Activated T-helper 2 cell treated with anti-CD3 and anti-CD28 coated beads, Interferon-gamma antibody, Interleukin-2, Interleukin-4, amounts not matched to agents 10 μg/mL and 5 μg/mL and 100 μg/mL, durations not matched to agents 14 hours and 24 hours and 36 hours (primary cell): ENCODE data around the gene PDE4B. TPM values are rescaled to one million over a fixed set of nuclear protein-coding genes. Genes with fewer than 3 reads are reported as not detected.

ENCODE experiments used
- DNase-seq: peaks from one replicate; pipeline ENCODE4 v3.0.0; 2021; ENCODE audit warnings: low spot score
- H3K27ac Mint-ChIP-seq: one replicate; pipeline ENCODE4 v1.8.0; 2021; ENCODE audit warnings: mixed read lengths
- H3K27me3 Mint-ChIP-seq: one replicate; pipeline ENCODE4 v1.8.0; 2021; ENCODE audit warnings: low read depth, mixed read lengths
- H3K36me3 Mint-ChIP-seq: one replicate; pipeline ENCODE4 v1.8.0; 2021; ENCODE audit warnings: low read depth, mixed read lengths
- H3K4me1 Mint-ChIP-seq: one replicate; pipeline ENCODE4 v1.8.0; 2021; ENCODE audit warnings: low read depth, mixed read lengths
- H3K4me3 Mint-ChIP-seq: one replicate; pipeline ENCODE4 v1.8.0; 2021; ENCODE audit warnings: low read depth, mild to moderate bottlenecking, moderate library complexity, mixed read lengths
- H3K9me3 Mint-ChIP-seq: one replicate; pipeline ENCODE4 v1.8.0; 2021; ENCODE audit warnings: mixed read lengths
- intact Hi-C: fragments of 100-400 bp; cut with micrococcal nuclease; formaldehyde crosslinking; loops from one replicate; pipeline ENCODE4 v1.15.1; 2023
- total RNA-seq: library from RNA; stranded (reverse); gene quantifications from 2 replicates; pipeline ENCODE4 v1.2.3, GENCODE V29; 2022

The PDE4B gene
- total RNA-seq, 1 donor from 2014 or later, result 14.0 TPM

DNA sequence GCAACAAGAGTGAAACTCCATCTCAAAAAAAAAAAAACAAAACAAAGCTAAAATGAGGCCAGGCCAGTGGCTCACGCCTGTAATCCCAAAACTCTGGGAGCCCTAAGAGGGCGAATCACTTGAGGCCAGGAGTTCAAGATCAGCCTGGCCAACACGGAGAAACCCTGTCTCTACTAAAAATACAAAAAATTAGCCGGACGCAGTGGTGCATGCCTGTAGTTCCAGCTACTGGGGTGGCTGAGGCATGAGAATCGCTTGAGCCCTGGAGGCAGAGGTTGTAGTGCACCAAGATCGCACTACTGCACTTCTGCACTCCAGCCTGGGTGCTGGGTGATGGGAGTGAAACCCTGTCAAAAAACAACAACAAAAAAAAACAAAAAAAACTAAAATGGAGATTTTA, 550.0 kb downstream of the PDE4B start:
- Mint-ChIP-seq H3K27me3 (no peaks in the 10 kb centered on the region), H3K27ac (no peak overlapping the region), H3K36me3 (peaks cover 57% of the 10 kb centered on the region), H3K4me1 (peaks cover 46% of the 10 kb centered on the region), H3K4me3 (no peak overlapping the region), H3K9me3 (peaks cover 4% of the 10 kb centered on the region)
- no peak for DNase-seq
- intact Hi-C loops, result no loop called here

DNA sequence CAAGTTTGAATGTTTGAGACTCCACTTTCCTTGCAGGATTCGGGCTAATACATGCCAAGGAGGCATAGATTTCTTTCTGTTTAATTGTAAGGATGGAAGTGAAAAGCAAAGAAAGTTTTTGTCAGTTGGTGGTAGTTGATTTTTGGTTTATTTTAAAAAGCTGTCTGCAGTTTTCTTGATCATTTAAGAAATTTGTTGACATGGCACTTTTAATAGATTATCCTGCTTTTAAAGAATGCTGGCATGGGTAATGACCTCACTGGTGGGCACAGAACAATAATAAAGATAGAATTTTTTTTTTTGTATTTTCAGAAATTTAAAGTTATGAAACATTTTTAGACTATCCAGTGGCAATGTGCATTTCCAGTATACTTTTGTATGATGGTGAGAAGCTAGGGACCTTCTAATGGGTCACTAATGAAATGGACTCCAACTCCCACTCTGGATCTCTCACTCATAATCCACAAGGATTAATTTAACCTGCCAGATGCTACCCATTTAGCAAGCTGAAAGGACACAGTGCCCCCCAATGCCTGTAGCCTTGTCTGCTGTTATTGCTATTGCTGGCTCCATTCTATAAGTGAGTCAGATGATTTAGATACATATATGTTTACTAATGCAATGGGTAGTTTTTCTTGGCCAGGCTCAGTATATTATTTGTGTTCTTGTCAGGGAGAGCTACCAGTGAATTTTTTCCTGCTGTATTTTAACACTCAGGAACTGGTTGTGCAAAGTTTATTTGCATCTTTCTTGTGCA, 551.1 kb downstream of the PDE4B start:
- Mint-ChIP-seq H3K4me3 (no peak overlapping the region), H3K4me1 (peaks cover 51% of the 10 kb centered on the region), H3K27ac (no peak overlapping the region), H3K27me3 (no peaks in the 10 kb centered on the region), H3K9me3 (peaks cover 4% of the 10 kb centered on the region), H3K36me3 (peaks cover 50% of the 10 kb centered on the region)
- no peak for DNase-seq
- intact Hi-C loops, result no loop called here

DNA sequence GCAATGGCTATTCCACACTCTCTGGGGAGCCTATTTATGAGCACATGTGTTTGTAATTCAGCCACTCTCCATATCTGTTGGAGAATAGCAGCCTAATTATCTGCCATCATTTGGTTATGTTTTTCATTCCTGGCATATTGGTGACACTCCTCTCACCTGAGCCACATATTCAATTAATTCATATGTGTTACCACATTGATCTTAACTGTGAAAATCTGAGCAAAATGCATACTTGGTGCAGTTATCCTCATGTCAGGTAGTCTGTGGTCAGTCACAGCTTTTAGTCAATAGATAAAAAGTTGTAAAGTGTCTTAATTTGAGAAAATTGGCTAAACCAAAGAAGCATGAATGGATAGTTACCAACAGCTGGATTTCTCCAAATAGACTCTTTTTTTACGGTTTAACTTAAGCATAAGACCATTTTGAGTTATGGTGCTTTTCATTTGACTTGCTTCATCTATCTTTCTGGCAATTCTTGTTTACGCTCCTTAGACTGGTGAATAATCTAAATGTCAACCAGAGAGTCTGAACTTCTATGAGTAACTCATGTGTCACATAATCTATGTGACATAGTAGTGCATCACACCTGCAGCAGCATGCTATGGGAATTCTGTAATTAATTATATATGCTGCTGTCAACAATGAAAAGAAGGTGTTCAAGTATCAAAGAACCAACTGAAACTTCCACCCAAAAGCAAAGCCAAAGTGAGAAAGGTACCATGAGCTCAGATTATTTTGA, 553.5 kb downstream of the PDE4B start:
- intact Hi-C loops, result no loop called here
- Mint-ChIP-seq H3K27ac (peak overlapping the region; percentile 54), H3K4me1 (peaks cover 66% of the 10 kb centered on the region), H3K36me3 (peaks cover 44% of the 10 kb centered on the region), H3K4me3 (no peak overlapping the region), H3K27me3 (no peaks in the 10 kb centered on the region), H3K9me3 (peaks cover 4% of the 10 kb centered on the region)
- no peak for DNase-seq

DNA sequence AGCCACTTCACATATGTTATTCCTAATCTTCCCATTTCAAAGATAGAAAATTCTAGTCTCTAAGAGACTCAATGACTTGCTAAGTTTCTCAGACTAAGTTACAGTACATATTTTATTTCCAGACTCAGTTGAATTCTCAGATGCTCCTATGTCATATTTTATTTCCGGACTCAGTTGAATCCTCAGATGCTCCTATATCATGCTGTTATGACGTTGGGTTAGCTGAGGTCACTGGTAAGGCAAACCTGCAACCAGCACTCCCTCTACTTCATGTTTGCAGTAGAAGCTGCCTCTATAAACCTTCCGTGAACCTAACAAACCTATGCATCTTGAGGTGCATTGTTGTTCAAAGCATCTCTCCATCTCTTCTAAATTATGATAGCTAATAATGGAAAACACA, 554.2 kb downstream of the PDE4B start:
- Mint-ChIP-seq H3K27ac (peak overlapping the region; percentile 54), H3K9me3 (peaks cover 4% of the 10 kb centered on the region), H3K4me3 (no peak overlapping the region), H3K36me3 (peaks cover 41% of the 10 kb centered on the region), H3K4me1 (peaks cover 66% of the 10 kb centered on the region), H3K27me3 (no peaks in the 10 kb centered on the region)
- intact Hi-C loops, result no loop called here
- no peak for DNase-seq

DNA sequence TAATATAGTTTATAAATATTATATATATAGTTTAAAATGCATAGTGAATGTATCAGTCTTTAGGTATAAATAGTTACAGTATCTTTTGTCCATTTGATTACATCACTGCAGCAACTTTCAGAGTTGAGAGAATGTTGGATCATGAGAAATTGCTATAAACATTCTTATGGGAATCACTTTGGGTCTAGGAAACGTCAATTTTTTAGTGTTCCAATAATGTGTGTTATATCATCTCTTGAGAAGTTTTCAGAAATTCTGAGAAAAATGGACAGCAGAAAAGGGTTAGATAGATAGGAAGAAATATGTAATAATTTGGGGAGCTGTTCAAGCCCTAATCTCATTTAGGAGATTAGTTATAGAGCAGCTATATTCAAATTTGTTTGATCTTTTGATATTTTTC, 556.1 kb downstream of the PDE4B start:
- DNase-seq, result no peak
- Mint-ChIP-seq H3K27me3 (no peaks in the 10 kb centered on the region), H3K27ac (no peak overlapping the region), H3K4me3 (no peak overlapping the region), H3K36me3 (peaks cover 50% of the 10 kb centered on the region), H3K9me3 (peaks cover 4% of the 10 kb centered on the region), H3K4me1 (peaks cover 72% of the 10 kb centered on the region)
- intact Hi-C loops, result no loop called here

DNA sequence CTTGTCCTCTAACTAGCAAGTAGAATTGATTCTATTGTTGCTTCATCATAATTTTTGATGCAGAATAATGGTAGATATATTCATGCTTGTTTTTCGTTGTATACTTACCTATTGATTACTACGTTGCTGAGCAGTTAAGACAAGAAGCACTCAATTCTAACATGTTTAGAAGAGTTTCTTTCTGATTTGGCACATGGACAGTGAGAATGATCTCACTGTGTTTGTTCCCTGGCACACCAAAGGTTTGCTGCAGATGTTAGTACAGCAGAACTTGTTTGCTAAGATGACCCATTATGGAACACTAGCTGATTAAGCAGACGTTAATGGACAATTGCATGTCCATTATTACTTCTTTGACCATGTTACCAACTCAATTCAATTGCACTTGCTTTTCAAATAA, 556.5 kb downstream of the PDE4B start:
- peak overlapping the region; percentile 72 for H3K27ac Mint-ChIP-seq
- DNase-seq, result no peak
- H3K36me3 Mint-ChIP-seq, result peaks cover 50% of the 10 kb centered on the region
- H3K9me3 Mint-ChIP-seq, result peaks cover 4% of the 10 kb centered on the region
- peak overlapping the region; percentile 42 for H3K4me3 Mint-ChIP-seq
- intact Hi-C loops, result no loop called here
- peaks cover 72% of the 10 kb centered on the region for H3K4me1 Mint-ChIP-seq
- H3K27me3 Mint-ChIP-seq, result no peaks in the 10 kb centered on the region

DNA sequence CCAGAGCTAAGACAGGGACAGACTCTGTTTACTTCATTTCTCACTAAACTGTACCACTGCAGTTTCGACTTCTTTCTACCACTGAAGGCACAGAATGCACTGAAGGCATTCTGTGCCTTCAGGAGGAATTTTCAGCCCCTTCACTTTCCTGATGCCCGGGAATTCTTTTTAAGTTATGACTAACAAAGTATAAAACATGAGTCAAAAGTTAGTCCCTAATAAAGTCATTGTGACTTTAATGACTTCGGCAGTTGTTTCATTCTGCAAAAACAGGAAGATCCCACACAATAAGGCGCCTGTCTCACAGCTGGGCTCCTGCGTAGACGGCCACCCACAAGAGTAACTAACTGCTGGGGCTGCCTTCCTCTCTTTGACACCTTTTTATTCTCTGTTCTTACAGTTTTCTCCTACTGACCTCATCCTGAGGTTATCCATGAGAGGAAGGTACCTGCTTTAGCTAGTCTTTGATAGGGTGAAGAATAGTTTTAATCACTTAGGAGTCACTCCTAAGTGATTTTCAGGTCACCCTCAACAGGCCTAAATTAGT, 557.4 kb downstream of the PDE4B start:
- peaks cover 49% of the 10 kb centered on the region for H3K36me3 Mint-ChIP-seq
- H3K9me3 Mint-ChIP-seq, result peaks cover 4% of the 10 kb centered on the region
- H3K27me3 Mint-ChIP-seq, result no peaks in the 10 kb centered on the region
- peak overlapping the region; percentile 72 for H3K27ac Mint-ChIP-seq
- H3K4me1 Mint-ChIP-seq, result peaks cover 68% of the 10 kb centered on the region
- intact Hi-C loops, result loop anchor here (1.0 to 10.0 kb wide), 7 partner anchors 14 to 395 kb away; no protein-coding TSS in a partner anchor
- DNase-seq, result no peak
- H3K4me3 Mint-ChIP-seq, result peak overlapping the region; percentile 47

DNA sequence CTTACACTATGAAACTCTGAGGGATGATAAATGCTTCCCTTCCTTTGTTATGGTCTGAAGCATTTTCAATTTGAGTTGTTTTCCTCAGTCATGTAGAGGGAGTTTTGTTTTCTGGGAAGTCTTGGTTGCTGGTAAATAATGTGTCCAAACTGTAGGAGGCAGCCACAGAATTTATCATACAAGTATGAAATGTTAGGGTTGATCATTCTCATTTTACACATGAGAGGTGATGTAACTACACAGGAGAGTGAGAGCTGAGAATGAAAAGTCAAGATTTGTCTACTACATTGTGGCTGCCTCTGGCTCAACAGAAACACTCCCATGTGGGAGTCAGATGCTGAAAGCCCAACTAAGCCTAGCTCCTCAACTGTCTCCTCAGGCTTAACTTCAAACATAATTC, 558.8 kb downstream of the PDE4B start:
- Mint-ChIP-seq H3K36me3 (peaks cover 51% of the 10 kb centered on the region), H3K4me1 (peaks cover 63% of the 10 kb centered on the region), H3K4me3 (peak overlapping the region; percentile 1), H3K27ac (peak overlapping the region; percentile 82), H3K9me3 (no peaks in the 10 kb centered on the region), H3K27me3 (peaks cover 3% of the 10 kb centered on the region)
- no peak for DNase-seq
- intact Hi-C loops, result loop anchor here (5.0 to 10.0 kb wide), 3 partner anchors 69 to 397 kb away; no protein-coding TSS in a partner anchor

DNA sequence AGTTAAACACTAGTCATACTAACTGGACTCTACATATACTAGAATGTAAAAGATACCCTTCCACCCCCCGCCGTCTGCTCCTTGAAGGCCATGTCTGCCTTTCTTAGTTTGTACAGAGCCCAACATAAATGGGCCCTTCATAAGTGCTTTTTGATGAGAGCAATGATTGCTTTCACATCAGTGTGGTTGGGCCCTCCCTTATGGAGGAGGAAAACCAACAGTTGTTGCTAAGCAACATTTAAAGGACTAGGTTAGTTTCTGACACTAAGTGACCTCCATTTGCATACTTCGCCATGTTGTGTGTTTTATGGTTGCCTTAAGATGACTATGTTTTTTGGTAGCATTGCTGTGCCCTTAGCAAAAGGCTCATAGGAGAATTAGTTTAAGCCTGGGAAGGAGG, 559.2 kb downstream of the PDE4B start:
- intact Hi-C loops, result loop anchor here (5.0 to 10.0 kb wide), 3 partner anchors 70 to 397 kb away; no protein-coding TSS in a partner anchor
- H3K4me3 Mint-ChIP-seq, result peak overlapping the region; percentile 1
- peaks cover 3% of the 10 kb centered on the region for H3K27me3 Mint-ChIP-seq
- no peak for DNase-seq
- peaks cover 63% of the 10 kb centered on the region for H3K4me1 Mint-ChIP-seq
- H3K36me3 Mint-ChIP-seq, result peaks cover 51% of the 10 kb centered on the region
- H3K9me3 Mint-ChIP-seq, result no peaks in the 10 kb centered on the region
- peak overlapping the region; percentile 48 for H3K27ac Mint-ChIP-seq

DNA sequence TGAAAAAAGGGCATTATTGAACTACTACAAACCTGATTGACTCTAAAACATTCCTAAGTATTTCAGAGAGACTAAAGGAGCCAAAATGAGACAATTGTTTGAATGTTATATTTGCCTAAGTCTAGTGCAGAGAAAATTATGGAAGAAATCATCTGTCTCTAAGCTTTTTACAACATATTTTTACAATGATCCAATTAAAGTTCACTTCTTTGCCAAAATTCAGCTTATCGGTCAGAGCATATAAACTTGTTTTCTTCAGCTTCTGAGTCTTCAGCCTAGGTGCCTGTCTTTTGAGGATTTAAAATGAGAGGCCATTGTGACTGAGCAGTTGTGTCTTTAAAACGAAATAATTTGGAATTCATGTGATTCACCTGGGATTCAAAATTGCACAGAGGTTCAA, 560.1 kb downstream of the PDE4B start:
- Mint-ChIP-seq H3K27ac (no peak overlapping the region), H3K4me1 (peaks cover 68% of the 10 kb centered on the region), H3K9me3 (no peaks in the 10 kb centered on the region), H3K36me3 (peaks cover 56% of the 10 kb centered on the region), H3K27me3 (peaks cover 3% of the 10 kb centered on the region), H3K4me3 (no peak overlapping the region)
- DNase-seq, result no peak
- intact Hi-C loops, result loop anchor here (5.0 to 10.0 kb wide), 3 partner anchors 70 to 398 kb away; no protein-coding TSS in a partner anchor

DNA sequence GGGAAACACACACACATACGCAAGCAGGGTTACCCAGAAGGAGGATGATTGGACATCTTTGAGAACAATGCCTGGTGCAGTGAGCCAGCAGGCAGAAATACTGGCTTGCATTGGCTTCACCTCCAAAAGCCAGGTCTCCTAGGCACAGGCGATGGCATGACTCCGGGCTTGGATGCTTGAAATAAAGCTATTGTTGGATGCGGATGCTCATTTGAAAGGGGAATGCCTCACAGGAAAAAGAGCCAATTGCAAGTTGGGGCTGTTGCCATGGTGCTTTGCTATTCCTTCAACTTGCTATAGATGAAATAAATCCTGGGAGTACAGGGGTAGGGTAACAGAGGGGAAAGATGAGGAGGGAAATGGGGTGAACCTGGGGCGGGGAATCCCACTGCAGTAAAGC, 560.6 kb downstream of the PDE4B start:
- no peak for DNase-seq
- H3K4me1 Mint-ChIP-seq, result peaks cover 69% of the 10 kb centered on the region
- no peak overlapping the region for H3K4me3 Mint-ChIP-seq
- intact Hi-C loops, result loop anchor here (5.0 to 10.0 kb wide), 3 partner anchors 71 to 398 kb away; no protein-coding TSS in a partner anchor
- no peaks in the 10 kb centered on the region for H3K9me3 Mint-ChIP-seq
- H3K27me3 Mint-ChIP-seq, result peaks cover 3% of the 10 kb centered on the region
- H3K27ac Mint-ChIP-seq, result peak overlapping the region; percentile 19
- H3K36me3 Mint-ChIP-seq, result peaks cover 60% of the 10 kb centered on the region

DNA sequence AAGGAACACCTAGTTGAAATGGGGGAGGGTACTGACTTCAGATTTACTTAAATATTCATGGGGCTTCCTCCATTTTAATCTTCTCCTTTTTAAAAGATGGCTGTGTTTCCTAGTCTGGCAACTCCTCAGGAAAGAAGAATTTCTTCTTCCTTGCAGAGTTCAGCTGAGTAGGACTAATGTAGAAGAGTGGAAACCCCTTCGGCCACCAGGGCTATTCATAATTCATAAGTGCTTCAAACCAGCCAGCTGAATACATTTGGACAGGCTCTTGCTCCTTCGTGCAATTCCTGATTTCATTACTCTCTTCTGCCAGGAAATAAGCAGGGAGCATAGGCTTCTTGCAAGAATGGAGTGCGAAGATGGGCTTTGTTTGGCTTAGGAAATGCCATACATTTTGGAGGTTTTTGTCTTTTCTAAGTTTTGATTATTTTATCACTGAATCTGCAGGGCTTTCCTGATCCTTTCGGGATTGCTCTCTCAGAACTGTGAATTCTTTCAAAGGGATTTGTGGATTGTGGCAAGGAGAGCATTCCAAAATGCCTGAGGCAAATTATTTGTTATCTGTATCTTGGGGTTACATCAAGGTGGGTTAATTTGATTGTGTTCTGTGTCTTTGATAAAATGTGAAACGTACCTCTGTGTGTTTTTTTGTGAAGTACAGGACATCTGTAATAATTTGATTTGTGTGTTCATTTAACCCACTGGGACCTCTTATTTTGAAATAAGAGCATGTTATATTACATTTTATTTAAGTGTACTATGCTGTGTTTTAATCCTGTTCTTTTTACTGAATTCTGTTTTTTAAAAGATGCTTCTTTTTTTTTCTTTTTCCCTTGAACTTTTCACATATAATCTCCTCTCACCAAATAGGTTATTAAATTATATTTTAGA, 561.9 kb downstream of the PDE4B start:
- H3K36me3 Mint-ChIP-seq, result peaks cover 62% of the 10 kb centered on the region
- DNase-seq, result no peak
- intact Hi-C loops, result loop anchor here (5.0 to 10.0 kb wide), 3 partner anchors 72 to 400 kb away; no protein-coding TSS in a partner anchor
- H3K27me3 Mint-ChIP-seq, result peaks cover 3% of the 10 kb centered on the region
- H3K4me3 Mint-ChIP-seq, result no peak overlapping the region
- no peaks in the 10 kb centered on the region for H3K9me3 Mint-ChIP-seq
- no peak overlapping the region for H3K27ac Mint-ChIP-seq
- peaks cover 66% of the 10 kb centered on the region for H3K4me1 Mint-ChIP-seq
